ELF-1 (cell line): ENCODE measurements around the gene MRPL32.
A peak's percentile ranks its signal among the peaks of the same experiment; 100 is the strongest.

ENCODE experiments used
- DNase-seq: peaks from one replicate; pipeline ENCODE4 v3.0.0-alpha.2; 2016; ENCODE audit warnings: low read depth, low spot score

MRPL32 gene

GRCh38 chr7:42926204-42926603 lies 6.0 kb upstream of the MRPL32 start:
- no peak for DNase-seq

- DNase-seq, result no peak
Measured at GRCh38 chr7:42928754-42929153, 3.4 kb upstream of the MRPL32 start.

GRCh38 chr7:42929449-42929848 lies 2.7 kb upstream of the MRPL32 start:
- no peak for DNase-seq

GRCh38 chr7:42930889-42931288 lies 1.3 kb upstream of the MRPL32 start:
- DNase-seq, result no peak

- DNase-seq, result no peak
Measured at GRCh38 chr7:42931447-42931833, 736 bp upstream of the MRPL32 start.

- peak; percentile 38 for DNase-seq
Measured at GRCh38 chr7:42932811-42933591, 825 bp downstream of the MRPL32 start.

GRCh38 chr7:42934291-42934690 lies 2.1 kb downstream of the MRPL32 start:
- no peak for DNase-seq

- no peak for DNase-seq
Measured at GRCh38 chr7:42935861-42936260, 3.7 kb downstream of the MRPL32 start.

- no peak for DNase-seq
Measured at GRCh38 chr7:42939457-42940240, 7.5 kb downstream of the MRPL32 start.

GRCh38 chr7:42940985-42941847 lies 9.0 kb downstream of the MRPL32 start:
- peak; percentile 85 for DNase-seq

- peak; percentile 15 for DNase-seq
Measured at GRCh38 chr7:42945821-42946626, 13.8 kb downstream of the MRPL32 start.

- DNase-seq, result no peak
Measured at GRCh38 chr7:42946627-42946950, 14.4 kb downstream of the MRPL32 start.

- no peak for DNase-seq
Measured at GRCh38 chr7:42947521-42947920, 15.3 kb downstream of the MRPL32 start.

- no peak for DNase-seq
Measured at GRCh38 chr7:42950417-42950816, 18.2 kb downstream of the MRPL32 start.

GRCh38 chr7:42952328-42952727 lies 20.2 kb downstream of the MRPL32 start:
- no peak for DNase-seq

GRCh38 chr7:42953994-42954393 lies 21.8 kb downstream of the MRPL32 start:
- no peak for DNase-seq

- no peak for DNase-seq
Measured at GRCh38 chr7:42956062-42956461, 23.9 kb downstream of the MRPL32 start.

- no peak for DNase-seq
Measured at GRCh38 chr7:42959549-42959948, 27.4 kb downstream of the MRPL32 start.

GRCh38 chr7:42960762-42961161 lies 28.6 kb downstream of the MRPL32 start:
- no peak for DNase-seq

- DNase-seq, result no peak
Measured at GRCh38 chr7:42961170-42961569, 29.0 kb downstream of the MRPL32 start.

- DNase-seq, result no peak
Measured at GRCh38 chr7:42964293-42964692, 32.1 kb downstream of the MRPL32 start.
